GM21529 (cell line): ENCODE measurements around the gene GEMIN5.

Source experiments
- ATAC-seq: cut with Tn5 transposase; IDR thresholded peaks from one replicate; pipeline ENCODE4 v1.9.1; 2021; ENCODE audit not compliant: unreplicated experiment

GEMIN5 gene

DNA sequence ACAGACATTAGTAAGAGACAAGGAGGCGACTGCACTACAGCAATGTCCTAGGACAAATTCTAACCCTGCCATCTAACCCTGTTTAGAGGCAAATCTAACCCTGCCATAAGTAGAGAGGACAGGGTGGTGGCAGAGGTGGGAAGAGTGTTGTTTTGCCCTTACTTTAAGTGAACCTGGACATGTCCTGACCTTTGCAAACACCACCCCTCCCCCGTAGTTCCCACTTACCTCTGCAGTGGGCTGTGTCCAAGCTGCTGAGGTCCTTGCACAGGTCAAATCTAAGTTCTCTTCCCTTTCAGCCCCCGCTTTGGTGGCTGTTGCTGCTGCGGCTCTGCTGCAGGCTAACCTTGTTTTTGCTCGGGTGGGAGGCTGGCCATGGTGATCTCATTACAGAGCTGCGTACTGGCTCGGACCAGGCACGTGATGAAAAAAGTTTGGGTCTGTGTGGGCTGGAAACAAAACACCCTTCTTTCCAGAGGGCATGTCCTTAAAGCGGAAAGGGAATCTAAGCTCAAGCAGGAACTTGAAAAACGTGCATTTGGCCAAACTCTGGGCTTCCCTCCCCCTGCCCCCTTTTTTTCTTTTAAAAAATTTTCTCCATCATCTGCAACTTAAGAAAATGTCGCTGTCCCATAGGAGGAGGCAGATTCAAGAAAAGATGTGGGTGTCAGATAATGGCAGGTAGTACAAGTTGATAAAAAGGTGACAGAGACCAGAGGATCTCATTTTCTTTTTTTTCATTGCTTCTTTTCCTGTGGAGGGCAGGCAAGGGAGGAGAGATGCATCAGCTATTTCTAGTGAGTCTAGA is 87.6 kb downstream of the GEMIN5 start, which contains the start of gene FAXDC2:
TSS of gene FAXDC2 (minus strand) at position 349 of the 808 bp plus-strand sequence. CDS start 12,425 bp downstream, outside the sequence.
- ATAC-seq = no peak

DNA sequence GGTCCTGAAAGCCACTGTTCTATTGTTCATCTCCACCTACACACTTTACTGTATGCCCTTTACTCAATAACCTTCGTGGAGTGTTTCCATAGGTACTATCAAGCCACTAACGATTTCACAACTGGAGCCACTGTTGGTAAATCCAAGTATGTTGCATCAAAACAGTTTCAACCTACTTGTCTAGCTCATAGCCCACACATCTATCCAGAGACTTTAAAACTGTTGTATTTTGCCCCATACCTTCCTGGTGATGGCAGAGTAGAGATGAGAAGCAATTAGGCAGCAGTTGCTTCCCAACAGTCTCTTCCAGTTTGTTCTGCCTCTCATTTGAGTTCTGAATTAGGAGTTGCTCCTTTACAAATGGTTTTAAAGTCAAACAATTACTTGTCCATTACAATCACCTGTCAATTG is 88.2 kb downstream of the GEMIN5 start:
- ATAC-seq = no peak

GRCh38 chr5:154849264-154849785 is 88.7 kb downstream of the GEMIN5 start:
- no peak for ATAC-seq

GRCh38 chr5:154844809-154845208 is 93.2 kb downstream of the GEMIN5 start:
- ATAC-seq = no peak

DNA sequence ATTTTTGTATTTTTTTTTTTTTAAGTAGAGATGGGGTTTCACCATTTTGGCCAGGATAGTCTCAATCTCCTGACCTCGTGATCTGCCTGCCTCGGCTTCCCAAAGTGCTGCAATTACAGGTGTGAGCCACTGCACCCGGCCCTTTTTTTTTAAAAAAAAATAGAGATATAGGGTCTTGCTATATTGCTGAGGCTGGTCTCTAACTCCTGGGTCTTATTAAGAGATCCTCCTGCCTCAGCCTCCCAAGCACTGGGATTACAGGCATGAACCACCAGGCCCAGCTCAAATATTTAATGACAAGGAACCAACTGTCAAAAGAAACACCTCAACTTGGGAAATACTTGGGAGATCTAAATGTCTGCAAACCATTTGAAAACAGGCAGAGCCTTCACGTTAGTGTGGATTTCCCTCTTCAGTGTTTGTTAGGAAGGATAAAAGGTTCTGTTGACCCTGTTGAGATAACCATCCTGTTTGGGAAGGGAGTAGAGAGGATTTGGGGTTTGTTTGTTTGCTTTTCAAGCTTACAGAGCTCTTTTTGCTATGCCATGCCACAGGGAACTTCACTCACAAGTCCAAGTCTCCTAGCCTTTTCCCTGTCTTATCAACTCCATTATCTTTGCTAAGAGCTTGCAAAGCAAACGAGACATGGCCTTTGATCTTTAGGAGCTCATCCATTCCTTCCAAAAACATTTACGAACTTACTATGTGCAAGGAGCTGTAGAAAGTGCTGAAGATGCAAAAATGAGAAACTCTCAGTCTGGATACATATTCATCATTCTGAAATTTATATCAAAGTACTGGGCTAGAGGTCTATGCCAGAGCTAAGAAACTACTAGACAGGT is 95.1 kb downstream of the GEMIN5 start:
- no peak for ATAC-seq

GRCh38 chr5:154841273-154841661 is 96.7 kb downstream of the GEMIN5 start:
- no peak for ATAC-seq

- no peak for ATAC-seq
Measured at GRCh38 chr5:154840435-154841272, 97.4 kb downstream of the GEMIN5 start.
